Ureter (tissue), 1 donor: ENCODE data around the gene PTPRR. TPM values are rescaled to one million over a fixed set of nuclear protein-coding genes. Genes with fewer than 3 reads are reported as not detected.

Experiments
- DNase-seq: peaks from one replicate; pipeline ENCODE4 v3.0.0-alpha.2; 2020; ENCODE audit warnings: low spot score
- total RNA-seq: library from RNA; stranded (reverse); gene quantifications from one replicate; pipeline ENCODE4 v1.2.4, GENCODE V29; 2023
- donor health status: DM: yes; HTN: yes; CAD: no.

PTPRR gene
- total RNA-seq, 1 donor from 2014 or later, result 1.7 TPM

DNA sequence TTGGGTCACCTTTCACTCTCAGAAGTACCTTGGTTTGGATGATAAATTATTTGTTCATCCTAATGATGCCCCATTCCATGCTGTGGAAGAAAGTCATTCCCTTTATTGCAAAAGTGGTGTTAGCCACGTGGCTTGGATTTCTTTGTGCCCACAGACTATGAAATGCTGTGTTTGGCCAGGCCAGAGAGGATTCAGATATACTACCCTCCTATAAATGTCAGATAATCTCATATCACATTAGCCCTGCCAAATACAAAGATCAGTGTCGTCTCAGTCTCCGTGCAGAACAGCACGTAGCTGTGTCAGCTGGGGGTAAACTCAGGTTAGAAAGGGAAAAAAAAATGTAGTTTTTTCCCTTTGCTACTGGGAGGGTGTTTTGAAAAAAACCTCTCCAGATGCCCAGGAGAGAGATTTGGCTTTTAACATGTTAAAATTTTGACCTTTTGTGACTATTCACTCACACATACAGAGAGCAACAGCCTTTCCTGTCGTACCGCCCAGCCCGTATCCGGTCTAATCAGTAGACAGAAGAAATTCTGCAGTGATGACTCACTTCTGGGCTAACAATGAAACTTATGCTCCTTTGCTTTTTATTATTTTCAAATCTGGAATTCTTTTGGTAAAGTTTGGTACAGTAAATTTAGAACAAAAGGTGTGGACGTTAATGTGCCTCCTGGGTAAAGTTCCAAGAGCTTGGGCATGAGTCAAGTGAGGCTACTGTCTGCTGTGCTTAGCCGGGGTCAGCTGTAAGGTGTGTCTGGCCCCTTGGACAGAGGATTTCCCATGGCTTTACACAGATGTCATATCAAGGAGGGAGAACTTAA, 274.8 kb downstream of the PTPRR start:
- DNase-seq, result peak; percentile 62

DNA sequence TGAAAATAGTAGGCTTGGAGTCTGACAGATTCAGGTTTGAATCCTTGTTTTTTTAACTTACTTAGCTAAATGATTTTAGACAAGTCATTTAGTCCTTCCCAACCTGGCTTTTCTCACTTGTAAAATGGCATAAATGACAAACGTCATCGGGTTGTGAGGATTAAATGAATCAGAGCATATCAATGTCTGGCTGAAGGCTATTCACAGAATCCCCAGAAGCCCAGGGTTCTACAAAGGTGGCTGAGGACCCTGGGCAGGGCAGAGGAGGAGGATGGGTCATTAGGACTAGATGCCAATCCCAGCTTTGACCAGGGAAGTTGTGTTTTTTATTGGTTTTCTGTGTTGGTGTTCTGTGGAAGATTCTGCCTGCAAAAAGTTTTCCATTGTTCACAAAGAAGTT, 275.7 kb downstream of the PTPRR start:
- DNase-seq, result no peak

DNA sequence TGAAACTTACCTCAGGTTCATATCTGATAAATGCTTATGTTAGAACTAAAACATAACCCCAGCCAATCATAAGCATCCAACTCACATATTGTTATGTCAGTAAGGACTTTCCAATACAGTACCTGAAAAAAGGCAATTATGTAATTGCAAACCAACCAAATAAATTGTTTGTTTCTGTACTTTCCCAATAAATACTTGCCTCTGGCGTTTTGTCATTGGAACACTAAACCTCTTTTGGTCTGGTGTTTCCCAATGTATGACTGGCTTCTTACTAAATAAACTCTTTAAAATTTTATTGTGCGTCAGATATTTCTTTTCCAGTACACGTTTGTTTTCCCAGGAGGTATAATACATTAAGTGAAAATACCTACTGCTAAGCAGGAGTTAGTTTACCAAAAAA, 276.6 kb downstream of the PTPRR start:
- no peak for DNase-seq

DNA sequence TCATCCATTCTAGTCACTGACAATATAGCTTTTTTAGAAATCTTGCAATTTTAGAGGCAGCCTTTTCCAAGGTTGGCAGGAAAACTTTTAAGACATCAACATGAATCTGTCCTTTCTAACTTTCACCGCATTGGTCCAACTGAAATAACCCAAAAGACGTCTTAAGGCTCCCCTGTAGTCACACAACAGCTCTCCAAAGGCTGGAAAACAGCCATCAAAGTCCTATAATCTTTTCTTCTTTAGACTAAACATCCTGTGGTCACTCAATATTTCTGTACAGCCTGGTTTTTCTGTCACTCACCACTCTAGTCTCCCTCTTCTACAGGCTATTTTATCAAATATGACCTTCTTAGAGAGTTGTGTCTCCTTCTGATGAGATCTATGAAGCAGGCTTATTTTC, 278.8 kb downstream of the PTPRR start:
- no peak for DNase-seq

DNA sequence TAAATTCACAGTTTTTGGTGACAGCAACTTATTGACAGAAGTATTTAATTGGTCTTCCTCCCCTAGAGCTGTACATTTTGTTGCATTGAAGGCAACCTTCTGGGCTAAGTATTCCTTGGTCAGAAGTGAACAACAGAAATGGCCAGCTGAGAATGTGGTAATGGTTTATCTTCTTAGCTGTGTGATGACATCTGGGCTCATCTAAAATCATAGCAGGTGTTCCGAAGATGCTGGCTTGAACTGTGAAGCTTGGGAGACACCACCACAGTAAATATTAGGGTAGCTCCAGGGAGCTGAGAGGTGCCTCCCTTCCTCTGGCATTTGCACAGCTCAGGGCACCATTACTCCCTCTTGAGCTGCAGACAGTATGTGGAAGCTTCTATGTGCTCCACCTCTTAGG, 279.6 kb downstream of the PTPRR start:
- DNase-seq, result no peak

DNA sequence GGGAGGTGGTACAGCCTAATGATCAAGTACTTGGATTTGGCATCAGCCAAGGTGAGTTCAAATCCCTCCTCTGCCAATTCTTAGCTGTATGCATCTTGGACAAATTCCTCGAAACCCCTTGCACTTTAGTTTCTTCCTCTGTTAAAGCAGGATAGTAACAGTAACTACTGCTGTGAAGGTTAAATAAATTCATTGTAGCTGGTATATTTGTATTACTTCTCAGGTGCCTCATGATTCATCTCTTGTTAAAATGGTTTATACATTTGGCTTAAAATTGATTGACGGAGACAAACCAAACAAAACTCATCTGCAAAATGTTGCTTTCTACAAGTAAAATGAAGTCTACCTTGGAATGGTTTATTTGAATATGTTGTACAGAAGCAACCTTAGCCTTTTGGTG, 281.0 kb downstream of the PTPRR start:
- DNase-seq, result no peak

DNA sequence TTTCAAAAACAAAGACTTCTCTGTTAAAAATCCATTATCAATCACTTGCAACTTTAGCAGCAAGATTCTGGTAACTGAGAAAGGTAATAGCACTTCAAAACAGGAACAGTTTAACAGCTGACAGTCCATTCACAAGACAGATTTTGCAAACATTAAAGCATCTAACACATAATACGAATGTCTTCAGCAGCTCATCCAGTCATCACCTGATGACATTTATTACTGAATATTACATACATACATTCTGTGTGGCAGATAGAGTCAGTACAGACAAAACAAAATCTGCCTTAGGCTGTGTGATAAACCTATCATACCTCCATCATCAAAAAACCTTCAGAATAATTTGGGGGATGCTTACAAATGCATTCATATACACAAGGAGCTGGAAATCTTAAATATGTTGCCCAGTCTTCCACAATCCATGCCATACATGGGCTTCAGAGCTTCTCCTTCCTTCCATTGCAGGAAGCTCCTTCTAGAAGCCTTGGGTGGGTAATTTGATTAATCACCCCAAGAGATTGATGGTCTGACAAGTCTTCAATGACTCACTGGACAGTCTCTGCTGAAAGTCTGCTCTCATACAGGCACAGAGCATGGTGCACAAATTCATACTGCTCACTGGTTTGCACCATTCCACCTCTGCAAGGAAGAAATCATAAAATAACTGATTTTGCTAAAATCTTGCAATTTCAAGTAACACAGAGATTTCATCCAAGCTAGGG, 281.7 kb downstream of the PTPRR start:
- no peak for DNase-seq

DNA sequence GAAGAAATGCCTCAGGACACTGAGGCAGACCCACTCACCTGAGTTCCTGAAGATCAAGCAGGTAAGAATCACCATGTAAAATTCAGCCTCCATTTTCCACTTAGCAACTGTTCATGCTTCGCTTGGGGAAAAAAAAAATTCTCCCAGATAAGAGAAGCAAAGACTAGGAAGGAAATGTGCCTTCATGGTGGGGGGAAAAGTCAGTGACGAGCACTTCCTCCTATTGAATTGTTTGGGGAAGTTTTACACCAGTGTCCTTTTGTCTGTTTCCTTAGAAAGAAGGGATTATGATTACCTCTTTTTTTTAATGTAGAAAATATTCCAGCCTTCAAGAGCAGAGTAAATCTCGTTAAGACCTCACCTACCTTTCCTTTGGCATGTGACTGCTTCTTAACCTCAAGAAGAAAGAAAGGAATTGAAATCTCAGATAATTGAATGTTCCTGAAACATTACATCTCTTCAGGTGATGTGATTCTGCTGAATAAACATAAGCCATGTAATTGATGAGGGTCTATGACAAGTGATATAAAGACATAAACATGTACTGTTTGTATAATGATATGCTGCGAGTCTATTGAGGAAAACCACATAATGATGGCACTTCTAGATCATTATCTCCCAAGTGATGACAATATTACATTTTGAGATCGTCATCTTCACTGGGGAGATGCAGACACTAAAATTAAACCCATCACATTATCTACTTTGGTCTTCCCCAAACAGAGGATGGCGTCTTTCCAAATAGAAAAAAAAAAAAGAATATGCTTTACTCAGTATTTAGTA, 283.0 kb downstream of the PTPRR start, which contains the start of gene PTPRB:
TSS of gene PTPRB (minus strand) at position 127 of the 783 bp plus-strand sequence. CDS start at position 93, 34 bp downstream.
- no peak for DNase-seq

DNA sequence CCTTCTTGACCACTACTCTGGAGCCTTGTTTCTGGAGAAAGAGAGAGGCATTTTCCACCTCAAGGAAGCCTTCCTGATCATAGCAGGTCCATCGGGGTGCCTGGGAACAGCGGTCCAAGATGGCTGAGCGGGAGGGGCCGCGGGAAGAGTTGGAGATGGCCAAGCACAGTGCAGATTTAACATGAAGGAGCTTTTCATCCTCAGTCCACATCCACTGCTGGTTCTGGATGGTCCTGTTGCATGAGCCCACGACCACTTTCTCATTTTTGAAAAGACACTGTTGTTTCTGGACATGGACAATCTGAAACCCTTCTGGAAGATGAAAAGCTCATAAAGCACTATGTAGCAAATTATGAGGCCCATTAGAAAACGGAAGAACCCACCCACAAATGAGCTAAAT, 284.8 kb downstream of the PTPRR start:
- no peak for DNase-seq

DNA sequence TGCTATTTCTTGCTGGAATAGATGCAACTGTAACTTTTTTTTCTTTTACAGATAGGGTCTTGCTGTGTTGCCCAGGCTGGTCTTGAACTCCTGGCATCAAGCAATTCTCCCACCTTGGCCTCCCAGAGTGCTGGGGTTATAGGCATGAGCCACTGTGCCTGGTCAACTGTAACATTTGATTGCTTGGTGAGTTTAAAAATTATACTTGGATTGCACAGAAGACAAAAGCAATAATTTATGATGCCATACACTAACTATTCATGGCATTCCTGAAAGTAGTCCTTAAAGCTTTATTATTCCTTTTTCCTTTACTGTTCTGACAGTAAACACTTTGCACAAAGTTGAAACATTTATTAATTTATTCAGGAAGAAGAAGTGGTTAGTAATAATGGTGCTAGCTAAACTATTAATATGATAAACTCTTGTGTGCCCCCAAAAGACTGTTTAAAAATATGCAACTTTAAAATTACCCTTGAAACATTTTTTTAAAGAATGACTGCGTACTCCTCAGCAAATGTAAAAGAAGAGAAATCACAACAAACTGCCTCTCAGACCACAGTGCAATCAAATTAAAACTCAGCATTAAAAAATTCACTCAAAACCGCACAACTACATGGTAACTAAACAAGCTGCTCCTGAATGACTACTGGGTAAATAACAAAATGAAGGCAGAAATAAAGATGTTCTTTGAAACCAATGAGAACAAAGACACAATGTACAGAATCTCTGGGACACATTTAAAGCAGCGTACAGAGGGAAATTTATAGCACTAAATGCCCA, 291.6 kb downstream of the PTPRR start:
- no peak for DNase-seq

DNA sequence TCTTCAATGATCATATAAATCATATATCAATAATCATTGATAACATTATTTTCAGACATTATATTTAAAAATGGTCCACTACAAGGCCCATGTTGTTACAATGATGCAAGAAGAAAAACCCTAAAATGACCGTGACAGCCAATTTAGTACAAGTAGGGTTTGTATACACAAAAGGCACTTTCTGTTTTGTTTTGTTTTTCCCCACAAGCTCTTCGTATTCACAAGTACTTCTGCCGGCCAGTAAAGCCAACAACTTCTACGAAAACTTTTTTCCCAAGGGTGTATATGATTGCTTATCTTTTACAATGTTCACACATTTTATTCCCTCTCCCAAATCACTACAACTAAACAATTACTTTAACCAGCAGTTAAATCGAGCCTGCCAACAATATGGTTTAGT, 292.9 kb downstream of the PTPRR start:
- DNase-seq, result no peak

DNA sequence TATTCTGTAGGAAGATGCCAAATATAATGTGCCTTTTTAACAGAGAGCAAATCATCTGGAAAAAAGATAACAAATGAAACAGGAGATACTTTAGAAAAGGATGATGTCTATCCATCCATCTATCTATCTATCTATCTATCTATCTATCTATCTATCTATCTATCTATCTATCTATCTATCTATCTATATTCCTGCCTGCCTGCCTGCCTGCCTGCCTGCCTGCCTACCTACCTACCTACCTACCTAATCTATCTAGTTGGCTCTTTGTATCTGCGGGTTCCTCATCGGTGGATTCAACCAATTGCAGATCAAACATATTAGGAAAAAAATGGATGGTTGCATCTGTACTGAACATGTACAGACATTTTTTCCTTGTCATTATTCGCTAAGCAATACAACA, 294.4 kb downstream of the PTPRR start:
- DNase-seq, result no peak

DNA sequence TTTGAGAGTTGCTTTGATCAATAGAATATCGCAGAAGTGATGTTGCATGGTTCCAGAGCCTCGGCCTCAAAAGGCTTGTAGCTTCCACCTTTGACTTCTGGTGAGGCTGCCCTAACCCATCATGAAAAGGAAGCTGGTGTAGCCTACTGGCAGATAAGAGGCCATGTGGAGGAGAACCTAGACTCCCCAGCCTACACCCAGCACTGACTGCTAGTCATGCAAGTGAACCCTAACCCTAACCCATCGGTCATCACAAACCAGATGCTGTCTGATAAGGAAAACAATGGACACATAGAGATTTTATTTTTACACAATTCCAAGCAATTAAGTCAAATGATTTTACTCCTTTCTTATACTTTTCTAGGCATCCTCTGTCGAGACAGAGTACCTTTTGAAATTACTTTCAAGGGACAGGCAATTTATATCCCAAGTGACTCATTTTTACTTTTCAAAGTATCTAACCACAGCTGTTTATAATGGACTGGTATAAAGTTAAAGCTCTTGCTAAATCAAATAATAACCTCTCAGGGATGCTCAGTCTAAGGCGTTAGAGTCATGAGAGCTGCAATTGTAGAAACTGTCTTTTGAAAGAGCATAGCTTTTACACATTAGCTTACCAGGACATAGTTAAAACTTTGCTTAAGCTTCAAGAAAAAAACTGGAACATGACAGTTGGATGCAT, 300.9 kb downstream of the PTPRR start:
- no peak for DNase-seq

DNA sequence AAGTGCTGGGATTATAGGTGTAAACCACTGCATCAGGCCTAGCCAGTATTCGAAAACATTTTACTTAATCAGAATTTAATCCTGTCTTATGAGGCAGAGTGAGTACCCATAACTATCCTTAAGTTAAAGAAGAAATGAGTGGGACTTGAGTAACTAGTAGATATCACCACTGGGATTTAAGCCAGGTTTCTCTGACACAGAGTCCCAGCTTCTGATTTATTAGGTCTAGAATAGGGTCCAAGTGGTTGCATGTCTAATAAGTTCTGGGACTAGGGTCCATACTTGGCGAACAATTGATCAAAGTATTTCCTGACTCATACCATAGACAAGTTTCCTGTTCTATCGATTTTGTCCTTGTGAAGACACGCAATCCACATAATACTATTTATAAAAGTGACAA, 302.2 kb downstream of the PTPRR start:
- no peak for DNase-seq

DNA sequence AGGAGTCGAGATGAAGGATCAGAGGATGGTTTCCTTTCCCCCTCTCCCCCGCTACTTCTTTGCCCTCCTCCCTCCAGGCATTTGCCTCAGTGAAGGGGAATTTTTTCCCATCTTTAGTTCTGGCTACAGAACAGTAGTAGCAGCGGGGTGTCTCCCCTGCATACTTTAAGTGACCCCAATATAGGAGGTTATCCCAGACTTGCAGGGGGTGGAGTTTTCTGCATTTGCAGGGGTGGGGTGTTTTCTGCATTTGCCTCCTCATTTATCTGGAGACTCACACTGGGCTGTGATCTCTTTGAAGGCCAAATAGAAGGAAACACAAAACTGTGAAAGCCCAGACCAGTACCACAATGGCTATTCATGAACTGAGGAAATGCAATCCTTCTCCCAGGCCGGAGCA, 303.1 kb downstream of the PTPRR start:
- no peak for DNase-seq

DNA sequence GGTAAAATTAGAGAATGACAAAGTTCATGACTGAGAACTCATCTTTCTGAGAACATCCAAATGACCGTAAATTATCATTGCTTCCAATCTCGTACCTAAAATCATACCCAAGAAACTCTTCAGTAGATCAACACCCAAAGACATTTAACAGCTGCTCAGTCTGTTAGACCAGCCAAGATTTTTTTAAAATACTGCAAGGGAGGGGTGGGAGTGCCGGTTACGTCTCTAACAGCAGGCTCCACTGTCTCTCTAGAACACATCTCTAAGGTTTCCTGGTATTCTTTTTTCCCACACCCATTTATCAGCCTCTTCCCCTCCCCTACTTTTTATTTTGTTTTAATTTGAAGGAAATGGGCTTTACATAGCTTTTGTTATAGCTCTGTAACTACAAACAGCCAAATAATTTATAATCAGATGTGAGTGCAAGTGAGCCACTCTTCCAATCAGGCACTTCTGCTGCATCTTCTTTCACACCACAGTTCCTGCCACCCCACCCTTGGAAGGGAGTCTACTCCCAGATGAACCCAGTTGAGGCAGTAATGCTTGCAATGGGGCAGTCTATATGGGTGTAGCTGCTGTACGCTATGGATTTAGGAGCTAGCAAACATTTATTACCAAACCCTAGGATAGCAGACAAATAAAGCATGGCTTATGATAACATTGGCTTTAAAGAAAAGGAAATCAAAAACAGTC, 305.2 kb downstream of the PTPRR start:
- DNase-seq, result no peak

DNA sequence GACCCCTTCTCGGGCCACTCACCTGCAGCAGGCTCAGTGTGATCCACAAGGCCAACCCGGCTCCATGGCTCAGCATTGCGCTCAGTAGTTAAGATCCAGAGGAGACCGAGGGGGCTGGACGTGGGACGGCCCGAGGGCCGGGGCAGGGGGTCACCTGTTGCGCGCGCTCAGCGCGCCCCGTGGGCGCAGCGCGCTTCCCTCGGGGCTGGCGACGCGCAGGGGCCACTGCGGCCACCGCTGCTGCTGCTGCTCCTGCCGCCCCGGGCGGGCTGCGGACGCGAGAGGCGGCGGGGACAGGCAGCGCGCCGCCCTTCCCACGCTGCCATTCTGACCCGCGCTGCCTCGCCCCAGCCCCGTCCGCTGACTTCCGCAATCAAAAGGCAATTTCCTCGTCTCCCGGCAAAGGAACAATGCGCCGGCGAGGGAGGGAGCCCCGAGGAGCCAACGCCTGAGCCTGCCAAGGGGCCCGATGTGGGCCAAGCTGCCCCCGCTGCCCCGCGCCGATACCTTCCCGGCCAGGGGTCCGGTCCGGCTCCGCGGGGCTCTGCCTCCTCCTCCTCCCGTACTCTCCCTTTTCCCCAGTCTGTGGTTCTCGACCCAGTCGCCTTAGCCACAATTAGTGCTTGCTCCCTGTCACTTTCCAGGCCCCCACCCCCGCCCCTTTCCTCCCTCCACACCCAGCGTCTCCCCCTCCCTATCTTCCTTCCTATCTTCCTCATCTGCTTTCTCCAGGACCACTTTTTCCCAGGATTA, 310.6 kb downstream of the PTPRR start:
- DNase-seq, result peak; percentile 51

DNA sequence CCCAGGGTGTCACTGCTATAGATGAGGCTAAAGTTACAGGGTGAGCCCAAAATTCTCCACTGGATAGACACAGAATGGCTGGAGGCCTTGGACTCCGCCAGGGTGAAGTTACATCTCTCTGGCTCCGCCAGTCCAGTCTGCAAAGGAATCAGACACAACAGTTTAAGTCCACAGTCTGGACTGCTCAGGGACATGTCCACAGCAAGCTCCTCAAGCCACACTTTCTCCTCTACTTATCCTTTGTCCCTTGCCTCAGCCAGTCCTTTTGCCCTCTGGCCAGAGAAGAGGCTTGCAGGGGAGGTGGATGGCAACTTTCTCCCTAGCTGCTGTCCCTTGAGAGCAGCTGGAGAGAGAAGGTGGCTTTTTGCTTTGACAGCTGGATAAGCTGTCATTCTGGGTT, 311.3 kb downstream of the PTPRR start:
- DNase-seq, result no peak

DNA sequence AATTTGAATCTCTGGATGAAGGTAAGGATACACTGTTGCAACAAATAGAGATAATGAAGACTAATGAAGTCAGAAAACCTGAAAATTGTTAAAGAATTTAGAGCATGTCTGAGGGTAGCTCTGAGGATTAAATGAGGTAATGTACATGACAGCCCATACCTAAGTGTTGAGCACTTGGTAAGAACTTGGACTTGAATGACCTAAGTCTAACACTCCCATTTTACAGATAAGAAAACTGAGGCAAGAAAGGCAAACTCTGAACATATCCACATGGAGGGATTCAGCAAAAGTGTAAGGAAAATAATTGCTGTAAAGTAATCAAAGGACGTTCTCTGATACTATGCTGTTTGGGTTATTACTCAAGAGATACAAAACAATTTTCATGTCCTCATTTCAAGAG, 312.4 kb downstream of the PTPRR start:
- DNase-seq, result no peak

DNA sequence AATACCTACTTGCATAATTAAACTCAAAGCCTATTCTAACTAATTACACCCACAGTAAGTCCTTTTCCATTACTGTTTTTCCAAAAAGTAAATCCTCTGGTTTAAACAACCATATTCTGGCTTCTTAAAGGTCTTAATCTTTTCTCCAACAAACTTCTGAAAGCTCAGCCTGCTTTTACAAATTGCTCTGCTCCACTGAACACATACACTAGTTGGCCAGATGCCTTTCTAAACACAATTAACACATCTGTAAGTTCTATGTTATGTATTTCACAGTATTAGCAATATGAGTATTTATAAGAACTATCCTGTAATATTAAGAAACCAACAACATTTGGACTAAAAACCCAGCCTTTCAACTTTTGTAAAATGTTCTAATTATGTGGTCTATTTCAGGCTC, 313.4 kb downstream of the PTPRR start:
- DNase-seq, result no peak
